ENCODE measurements around the gene ATP5F1D.
"Not testable (repeated sequence)": the region's sequence is repeated elsewhere in the genome, so short reads cannot be mapped to it uniquely, and the experiment has no call there.

Gene ATP5F1D

DNA sequence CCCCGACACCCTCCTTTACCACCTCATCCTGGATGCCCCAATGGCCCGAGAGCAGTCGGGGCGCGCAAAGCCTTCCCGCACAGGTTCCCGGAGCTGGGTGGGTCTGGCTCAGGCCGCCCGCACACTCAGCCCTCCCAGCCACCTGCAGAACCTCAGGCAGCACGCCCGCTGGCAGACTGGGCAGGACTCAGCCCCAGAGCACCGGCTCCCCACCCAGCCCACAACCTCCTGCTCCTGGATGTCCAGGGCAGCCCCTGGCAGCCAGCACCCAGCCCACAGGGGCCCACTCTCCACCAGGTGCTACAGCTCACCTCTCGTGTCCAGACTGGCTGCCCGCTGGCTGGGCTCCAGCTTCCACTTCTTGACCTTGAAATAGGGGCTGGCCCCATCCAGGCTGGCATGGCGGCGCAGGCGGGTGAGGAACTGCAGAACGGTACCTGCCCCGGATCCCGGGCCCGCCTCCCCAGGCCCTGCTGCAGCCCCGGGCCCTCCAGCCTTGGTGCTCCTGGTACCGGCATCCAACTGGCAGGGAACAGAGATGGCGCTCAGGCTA, 8.4 kb upstream of the ATP5F1D start:
- no peak for DNase-seq

- DNase-seq: no peak
These were observed 7.2 kb upstream of the ATP5F1D start for GRCh38 chr19:1234051-1234954.

DNA sequence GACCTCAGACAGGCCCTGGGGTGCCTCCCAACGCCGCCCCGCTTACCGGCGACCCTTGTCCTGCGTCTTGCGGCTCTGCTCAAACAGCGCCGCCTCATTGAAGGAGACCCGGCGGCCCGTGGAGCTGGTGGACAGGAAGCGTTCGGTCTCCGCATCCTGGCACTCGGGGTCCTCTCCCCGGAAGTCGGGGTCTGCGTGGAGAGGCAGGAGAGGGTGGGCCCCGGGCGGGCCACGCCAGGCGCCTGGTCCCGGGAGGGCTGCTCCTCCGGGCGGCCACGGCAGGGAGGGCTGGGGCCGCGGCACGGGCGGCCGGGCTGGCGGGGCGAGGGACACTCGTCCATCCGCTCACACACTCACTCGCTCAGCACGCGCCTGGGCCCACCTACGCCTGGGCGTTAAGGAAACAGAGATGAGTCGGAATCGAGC, 6.6 kb upstream of the ATP5F1D start:
- no peak for DNase-seq

DNA sequence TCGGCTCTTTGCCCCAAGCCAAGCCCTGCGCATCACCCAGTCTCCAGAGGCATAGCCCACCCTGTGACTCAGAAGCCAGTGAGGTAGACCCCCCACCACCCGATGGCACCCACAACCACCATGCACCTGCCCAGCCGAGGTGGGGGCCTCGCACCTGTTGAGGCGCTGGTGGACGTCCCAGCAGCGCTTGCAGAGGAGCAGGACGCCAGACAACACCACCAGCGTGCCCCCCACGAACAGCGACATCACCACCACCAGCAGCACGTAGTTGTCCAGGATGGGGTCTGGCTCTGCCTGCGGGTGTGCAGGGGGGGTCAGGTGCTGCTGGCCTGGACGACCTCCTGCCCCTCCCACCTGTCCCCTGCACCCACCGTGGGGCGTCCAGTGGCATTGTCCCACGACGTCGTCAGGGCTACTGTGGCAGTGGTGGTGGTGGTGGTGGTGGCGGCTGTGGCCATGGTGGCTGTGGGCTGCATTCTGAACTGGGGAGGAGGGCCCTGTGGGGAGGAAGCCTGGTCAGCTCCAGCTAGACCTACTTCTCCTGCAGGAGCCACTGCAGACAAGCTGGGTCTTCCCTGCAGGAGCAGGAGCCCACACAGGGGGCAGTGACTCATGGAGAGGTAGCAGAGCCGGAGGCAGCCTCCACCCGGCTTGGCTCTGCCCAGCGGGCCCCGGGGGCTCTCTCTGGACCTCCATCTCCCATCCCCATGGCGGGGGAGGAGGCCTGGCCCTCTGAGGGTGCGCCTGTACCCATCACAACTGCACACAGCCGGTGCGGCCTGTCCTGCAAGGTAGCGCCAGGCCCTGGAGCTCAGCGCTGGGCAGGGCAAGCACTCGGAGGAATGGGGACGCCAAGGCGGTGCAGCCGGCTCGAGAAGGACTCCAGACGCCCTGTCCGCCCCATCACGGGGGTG, 5.7 kb upstream of the ATP5F1D start:
- DNase-seq: no peak

DNA sequence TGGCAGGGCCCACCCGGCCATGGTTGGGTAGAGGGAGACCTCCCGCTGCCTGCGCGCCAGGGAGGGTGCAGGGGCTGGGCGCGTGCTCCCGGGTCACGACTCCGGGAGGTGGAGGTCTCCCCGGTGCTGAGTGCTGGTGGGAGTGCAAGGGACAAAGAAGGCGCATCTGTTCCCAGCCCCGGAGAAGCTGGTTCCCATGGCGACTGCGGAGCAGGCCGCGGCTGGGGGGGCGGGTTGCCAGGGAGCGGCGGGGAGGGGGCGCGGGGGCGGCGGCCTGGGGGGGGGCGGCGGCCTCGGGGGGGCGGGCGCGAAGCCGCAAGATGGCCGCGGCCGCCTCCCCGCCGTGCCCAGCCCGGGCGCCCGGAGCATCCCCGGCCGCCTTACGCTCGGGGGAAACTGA, 5.0 kb upstream of the ATP5F1D start:
- no peak for DNase-seq

GRCh38 chr19:1237027-1237659, 4.4 kb upstream of the ATP5F1D start:
- DNase-seq: no peak

GRCh38 chr19:1237754-1238368, 3.7 kb upstream of the ATP5F1D start, which contains the start of gene CBARP:
Gene CBARP, minus strand, starts transcription at chr19:1238005. Its CDS starts 1,905 bp downstream, at chr19:1236100.
- DNase-seq: no peak

- no peak for DNase-seq
These were observed 2.9 kb upstream of the ATP5F1D start for GRCh38 chr19:1238369-1239303.

GRCh38 chr19:1239420-1239795, 2.1 kb upstream of the ATP5F1D start:
- no peak for DNase-seq

DNA sequence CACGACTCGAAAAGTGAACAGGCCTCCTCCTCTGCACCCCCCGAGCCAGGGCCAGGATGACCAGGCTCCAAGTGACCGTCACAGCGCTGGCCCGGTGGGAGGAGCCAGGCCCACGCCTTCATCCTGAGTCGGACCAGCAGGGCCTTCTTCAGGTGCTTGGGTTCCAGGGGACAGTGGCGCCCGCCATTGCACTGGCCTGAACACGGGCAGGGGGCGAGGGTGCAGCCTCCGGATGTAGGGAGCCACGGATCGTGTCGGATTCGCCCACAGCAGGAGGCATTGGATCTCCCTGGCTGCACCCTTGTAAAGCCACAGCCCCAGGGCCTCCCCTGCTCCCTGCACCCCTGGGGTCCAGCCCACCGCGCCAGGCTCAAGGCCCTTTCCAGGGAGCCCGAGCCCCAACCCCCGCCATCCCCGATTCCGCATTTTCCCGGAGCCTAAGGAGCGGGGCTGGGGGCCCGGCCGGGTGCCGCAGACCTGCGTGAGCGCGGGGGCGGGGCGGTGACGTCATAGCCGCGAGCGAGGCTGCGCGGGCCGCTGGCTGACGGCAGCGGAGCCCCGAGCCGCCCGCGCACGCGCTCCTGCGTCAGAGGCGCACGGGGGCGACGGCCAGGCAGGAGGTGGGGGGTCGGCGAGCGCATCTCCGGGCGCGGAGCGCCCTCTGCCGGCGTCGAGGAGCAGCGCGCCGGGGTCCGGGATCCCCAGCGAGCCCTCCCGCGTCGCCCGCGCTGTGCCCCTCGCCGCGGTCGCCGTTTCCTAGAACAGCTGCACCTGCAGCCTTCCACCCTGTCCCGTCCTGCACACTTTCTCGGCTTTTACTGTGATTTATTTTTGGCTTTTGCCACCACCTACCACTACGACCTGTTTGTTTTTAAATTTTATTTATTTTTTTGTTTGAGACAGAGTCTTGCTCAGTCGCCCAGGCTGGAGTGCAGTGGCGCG, 1.5 kb upstream of the ATP5F1D start:
- DNase-seq: peak; percentile 81

DNA sequence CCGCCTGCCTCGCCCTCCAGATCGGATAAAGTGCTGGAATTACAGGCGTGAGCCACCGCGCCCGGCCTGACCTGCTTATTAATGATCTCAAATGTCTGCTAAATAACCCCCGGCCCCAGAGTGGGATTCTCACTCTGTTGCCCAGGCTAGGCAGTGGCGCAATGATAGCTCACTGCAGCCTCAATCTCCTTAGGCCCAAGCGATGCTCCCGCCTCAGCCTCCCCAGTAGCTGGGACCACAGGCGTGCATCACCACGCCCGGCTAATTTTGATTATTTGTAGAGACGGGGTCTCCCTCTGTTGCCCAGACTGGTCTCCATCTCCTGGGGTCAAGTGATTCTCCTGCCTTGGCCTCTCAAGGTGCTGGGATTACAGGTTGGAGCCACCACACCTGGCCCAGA, 626 bp upstream of the ATP5F1D start:
- DNase-seq: no peak

- DNase-seq: peak; percentile 79
These were observed 2.5 kb downstream of the ATP5F1D start for GRCh38 chr19:1243768-1244692.

- no peak for DNase-seq
These were observed 3.3 kb downstream of the ATP5F1D start for GRCh38 chr19:1244693-1245451.

- DNase-seq: no peak
These were observed 4.1 kb downstream of the ATP5F1D start for GRCh38 chr19:1245494-1246264.

DNA sequence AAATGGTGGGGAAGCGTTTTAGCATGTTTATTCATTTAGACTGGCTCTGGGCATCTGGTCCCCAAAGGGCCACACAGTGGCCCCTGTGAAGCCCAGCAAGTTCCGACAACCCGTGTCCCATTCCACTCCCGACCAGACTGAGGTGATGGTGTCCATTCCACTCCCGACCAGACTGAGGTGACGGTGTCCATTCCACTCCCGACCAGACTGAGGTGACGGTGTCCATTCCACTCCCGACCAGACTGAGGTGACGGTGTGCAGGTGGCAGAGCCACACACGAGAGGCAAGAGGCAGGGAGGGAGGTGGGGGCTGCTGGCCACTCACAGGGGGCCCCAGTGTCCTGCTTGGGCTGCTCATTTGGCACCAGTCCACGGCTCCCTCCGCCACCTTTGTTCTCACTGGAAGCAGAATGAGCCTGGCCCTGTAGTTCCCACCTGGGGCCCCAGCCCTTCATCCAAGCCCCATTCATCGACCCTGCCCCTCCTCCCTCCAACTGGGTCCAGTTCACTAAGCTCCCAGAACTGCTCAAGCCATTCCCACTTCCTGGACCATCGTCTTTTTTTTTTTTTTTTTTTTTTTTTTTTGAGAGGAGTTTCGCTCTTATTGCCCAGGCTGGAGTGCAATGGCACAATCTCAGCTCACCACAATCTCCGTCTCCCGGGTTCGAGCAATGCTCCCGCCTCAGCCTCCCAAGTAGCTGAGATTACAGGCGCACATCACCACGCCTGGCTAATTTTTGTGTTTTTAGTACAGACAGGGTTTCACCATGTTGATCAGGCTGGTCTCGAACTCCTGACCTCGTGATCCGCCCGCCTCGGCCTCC, 4.9 kb downstream of the ATP5F1D start:
- not testable (repeated sequence) for DNase-seq

DNA sequence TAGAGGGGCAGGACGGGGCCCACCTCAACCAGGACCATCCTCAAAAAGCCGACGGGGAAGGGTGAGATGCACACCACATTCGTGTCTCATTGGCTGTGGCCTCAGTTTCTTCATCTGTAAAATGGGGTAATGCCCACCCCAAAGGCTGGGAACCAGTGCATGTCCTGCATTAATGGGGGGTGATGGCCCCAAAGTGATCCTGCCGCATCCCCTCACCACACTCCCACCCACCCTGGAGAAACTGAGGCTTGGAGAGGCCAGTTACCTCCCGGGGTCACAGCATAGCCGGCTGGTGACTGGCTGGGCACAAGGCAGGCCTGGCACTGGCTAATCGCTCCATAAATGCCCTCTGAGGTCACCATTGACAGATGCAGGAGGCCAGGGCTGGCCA, 6.2 kb downstream of the ATP5F1D start:
- DNase-seq: no peak

Data from CD4-positive, alpha-beta T cell treated with Interleukin-4 for 4 hours (primary cell).